HK-2 (cell line): ENCODE results near the gene C3.
"Not testable (repeated sequence)": the region's sequence is repeated elsewhere in the genome, so short reads cannot be mapped to it uniquely, and the experiment has no call there.

ENCODE experiments used
- DNase-seq: peaks from one replicate; pipeline ENCODE4 v3.0.0-alpha.2; 2018; ENCODE audit not compliant: unreplicated experiment

Gene C3

DNA sequence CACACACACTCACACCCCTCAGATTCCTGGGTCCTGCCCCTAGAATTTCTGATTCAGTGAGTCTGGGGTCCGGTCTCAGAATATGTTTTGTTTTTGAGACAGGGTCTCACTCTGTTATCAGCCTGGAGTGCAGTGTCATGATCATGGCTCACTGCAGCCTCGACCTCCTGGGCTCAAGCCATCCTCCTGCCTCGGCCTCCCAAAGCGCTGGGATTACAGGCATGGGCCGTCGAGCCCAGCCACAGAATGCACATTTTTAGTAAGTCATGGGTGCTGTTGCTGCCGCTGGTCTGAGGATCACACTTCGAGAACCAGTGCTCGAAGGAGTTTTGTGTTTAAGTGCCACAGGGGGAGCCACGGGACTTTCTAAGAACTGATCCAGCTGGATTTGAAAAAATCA lies 28.4 kb downstream of the C3 start:
- no peak for DNase-seq

DNA sequence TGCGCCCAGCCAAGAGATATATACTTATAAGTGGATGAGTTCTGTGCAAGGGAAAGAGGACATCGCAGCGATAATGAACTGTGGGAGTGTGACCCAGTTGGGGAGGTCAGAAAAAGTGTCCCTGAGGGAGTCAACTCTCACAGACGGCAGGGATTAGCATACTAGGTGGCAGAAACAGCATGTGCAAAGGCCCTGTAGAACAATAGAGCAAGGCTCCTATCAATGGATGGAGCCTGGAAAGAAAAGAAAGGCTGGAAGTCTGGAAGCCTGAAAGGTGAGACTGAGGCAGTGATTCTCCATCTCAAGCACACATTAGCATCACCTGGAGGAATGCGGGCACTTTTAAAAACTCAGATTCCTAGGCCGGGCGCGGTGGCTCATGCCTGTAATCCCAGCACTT lies 29.1 kb downstream of the C3 start:
- no peak for DNase-seq

- DNase-seq = no peak
These were observed 30.1 kb downstream of the C3 start for GRCh38 chr19:6690160-6690885.

DNA sequence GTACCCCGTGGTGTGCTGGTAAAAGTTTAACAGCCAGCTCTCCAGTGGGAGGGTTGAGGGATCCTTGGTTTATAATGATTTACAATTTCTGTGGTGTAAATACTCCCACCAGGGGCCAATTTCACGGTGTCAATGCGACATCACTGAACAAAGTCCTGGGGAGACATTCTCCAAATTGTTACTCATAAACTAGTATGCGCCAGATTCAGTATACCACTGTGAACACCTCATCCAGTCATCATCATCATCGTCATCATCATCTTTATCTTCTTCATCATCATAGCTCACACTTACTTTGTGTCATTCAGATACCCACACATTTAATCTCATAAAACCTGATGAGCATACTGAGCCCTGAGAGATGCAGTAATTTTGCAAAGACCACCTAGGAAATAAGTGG lies 33.3 kb downstream of the C3 start:
- DNase-seq = no peak

GRCh38 chr19:6686628-6686975 lies 33.8 kb downstream of the C3 start:
- no peak for DNase-seq

- DNase-seq = no peak
These were observed 34.4 kb downstream of the C3 start for GRCh38 chr19:6685962-6686627.

- no peak for DNase-seq
These were observed 35.0 kb downstream of the C3 start for GRCh38 chr19:6685482-6685881.

DNA sequence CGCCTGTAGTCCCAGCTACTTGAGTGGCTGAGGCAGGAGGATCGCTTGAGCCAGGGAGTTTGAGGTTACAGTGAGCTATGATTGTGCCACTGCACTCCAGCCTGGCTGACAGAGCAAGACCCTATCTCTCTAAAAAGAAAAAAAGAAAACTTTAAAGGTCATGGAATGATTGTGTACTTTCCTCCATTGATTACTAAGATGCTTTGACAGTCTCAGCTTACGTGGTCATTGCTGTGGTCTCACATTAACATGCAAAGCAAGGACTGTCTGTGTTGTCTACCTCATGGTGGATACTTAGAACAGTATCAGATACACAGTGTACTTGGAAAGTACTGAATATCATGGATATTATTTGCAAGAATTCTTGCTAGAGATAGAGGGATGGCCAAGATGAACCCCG lies 36.5 kb downstream of the C3 start:
- no peak for DNase-seq

DNA sequence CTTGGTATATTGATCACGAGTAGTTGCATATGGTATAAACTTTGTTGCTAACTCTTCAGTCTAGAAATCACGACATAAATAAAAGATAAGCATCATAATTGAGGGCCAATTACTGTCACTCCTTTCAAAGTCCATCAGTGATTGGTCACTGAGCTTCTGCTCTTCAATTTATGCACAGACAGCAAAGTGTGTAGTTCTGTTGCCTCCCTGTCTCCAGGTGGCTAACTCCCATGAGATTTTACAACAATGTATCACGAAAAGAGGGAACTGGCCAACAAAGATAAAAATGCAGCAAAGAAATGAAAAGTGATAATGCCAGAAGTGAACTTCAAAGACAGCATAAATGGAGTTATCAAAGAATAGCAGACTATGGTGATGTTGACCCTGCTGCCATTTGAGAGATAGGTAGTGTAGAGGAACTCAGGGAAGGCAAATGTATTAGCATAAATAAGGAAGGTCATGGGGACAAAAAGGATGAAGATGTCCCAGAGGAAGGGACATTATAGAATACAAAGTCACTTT lies 37.8 kb downstream of the C3 start:
- no peak for DNase-seq

GRCh38 chr19:6680141-6680540 lies 40.3 kb downstream of the C3 start:
- no peak for DNase-seq

DNA sequence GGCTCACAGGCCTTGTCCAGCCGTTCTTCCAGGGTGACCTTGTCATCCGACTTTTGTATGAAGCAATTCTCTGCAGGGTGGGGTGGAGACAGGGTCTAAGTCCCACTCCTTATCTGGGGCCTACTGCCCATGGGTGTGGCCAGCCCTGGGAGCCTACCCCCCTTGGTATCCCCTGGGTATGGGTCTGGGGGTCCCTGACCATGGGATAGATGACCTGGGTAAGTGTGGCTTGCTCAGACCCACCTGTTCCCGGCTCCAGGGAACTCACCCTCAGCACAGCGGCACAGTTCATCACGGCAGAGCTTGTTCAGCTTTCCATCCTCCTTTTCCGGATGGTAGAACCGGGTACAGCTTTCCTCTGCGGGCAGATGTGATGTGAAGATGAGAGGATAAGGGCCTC lies 41.3 kb downstream of the C3 start:
- no peak for DNase-seq

GRCh38 chr19:6678690-6679109 lies 41.8 kb downstream of the C3 start:
- DNase-seq = no peak

DNA sequence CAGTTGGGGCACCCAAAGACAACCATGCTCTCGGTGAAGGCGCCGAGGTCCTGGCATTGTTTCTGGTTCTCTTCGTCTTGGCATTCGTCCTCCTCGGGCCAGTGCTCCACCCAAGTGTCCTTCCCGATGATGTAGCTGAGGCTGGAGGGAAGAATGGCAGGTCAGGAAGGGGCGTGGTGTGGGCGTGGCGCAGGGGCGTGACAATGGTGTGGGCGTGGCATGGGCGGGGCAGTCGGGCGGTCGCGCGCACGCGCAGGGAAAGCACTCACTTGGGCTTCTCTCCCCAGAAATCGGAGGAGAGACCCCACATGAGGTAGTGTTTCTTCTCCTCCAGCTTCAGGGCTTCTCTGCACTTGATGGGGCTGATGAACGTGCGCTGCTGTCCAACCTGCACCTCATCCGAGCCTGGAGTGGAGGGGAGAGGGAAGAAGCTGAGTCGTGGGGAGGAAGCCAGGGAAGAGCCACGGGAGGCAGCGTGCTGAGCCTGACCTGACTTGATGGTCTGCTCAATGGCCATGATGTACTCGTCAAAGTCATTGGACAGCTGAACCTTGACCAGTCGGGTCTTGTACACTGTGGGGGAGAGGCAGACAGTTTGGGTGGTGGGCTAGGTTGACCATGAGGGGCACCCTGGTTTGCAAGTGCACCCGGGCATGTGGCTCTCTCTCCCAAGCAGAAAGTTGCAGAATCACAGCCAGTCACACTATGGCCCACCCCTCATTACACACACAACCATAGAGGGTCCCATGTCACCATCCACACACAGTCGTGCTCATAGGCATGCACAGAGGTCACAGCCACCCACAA lies 42.4 kb downstream of the C3 start:
- no peak for DNase-seq

GRCh38 chr19:6677495-6677882 lies 43.0 kb downstream of the C3 start:
- DNase-seq = no peak

DNA sequence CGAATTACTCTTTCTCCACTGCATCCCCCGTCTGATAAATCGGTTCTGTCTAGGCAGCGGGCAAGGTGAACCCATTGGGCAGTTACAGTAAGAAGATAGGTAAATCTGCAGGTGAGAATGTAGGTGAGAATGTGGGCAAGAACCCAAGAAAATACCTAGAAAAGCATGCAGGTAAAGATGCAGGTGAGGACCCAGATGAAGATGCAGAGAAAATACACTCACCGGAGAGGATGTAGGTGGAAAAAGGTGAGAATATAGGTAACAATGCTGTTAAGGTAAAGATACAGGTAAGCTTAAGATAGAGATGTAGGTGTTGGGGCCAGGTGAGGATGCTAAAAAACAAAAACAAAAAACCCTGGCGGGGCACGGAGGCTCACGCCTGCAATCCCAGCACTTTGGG lies 44.2 kb downstream of the C3 start:
- DNase-seq = no peak

GRCh38 chr19:6674868-6675305 lies 45.6 kb downstream of the C3 start:
- peak; percentile 75 for DNase-seq

GRCh38 chr19:6674408-6674807 lies 46.0 kb downstream of the C3 start:
- DNase-seq = not testable (repeated sequence)

GRCh38 chr19:6672693-6673290 lies 47.7 kb downstream of the C3 start:
- no peak for DNase-seq

GRCh38 chr19:6671960-6672359 lies 48.5 kb downstream of the C3 start:
- no peak for DNase-seq

DNA sequence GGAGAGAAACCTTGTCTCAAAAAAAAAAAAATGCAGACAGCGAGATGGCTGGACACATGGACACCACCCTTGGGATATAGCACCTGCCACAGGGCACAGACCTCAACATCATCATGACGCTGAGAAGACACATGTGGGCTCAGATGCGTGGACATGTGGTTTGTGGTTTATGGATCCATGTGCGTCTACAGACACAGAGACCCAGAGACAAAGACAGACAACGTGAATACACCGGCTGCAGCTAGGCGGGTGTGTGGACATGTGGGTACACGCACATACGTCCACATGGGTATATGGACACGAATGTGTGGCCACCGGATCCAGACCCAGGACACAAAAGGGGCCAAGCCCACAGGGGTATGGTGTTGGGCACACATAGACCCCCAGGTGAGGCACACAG lies 51.8 kb downstream of the C3 start:
- no peak for DNase-seq

GRCh38 chr19:6667114-6667627 lies 53.3 kb downstream of the C3 start:
- DNase-seq = no peak

DNA sequence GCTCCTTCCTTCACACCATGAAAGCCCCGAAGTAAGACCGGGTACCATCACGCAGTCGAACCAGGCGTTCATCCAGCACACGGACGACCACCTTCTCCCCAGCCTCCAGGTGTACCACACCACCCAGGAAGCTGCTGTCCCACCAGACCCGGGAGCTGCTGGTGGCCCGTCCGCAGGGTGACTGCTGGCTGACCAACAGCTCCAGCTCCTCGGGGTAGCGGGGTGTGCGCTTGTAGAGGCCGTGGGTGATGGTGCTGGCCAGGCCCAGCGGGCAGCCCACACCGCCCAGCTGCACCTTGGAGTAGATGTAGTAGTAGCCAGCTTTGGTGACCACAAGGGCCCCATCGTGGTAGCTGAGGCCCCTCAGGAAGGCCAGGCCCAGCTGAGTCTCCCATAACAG lies 55.5 kb downstream of the C3 start:
- no peak for DNase-seq
